Measurements from ENCODE around the gene LRRC38. TPM values are rescaled to one million over a fixed set of nuclear protein-coding genes. Genes with fewer than 3 reads are reported as not detected.

The LRRC38 gene
- total RNA-seq, 1 donor from 2014 or later = not detected

GRCh38 chr1:13549521-13549920 is 35.7 kb upstream of the LRRC38 start:
- Histone ChIP-seq H3K4me3 (ENCODE audit: low read depth, low read length) (no peak overlapping the region), H3K36me3 (ENCODE audit: control insufficient read depth, insufficient read depth, low read length) (no peaks in the 10 kb centered on the region), H3K27me3 (ENCODE audit: control insufficient read depth, insufficient read depth, low read length) (no peaks in the 10 kb centered on the region)
- DNase-seq (ENCODE audit: low read depth) = no peak
- no peak for TF ChIP-seq CTCF (IDR thresholded peaks at IDR 0.05; ENCODE audit: insufficient read depth, low read length, severe bottlenecking)
- FAIRE-seq = no peak

- no peaks in the 10 kb centered on the region for H3K36me3 ChIP-seq (ENCODE audit: control insufficient read depth, insufficient read depth, low read length)
- FAIRE-seq (no peak), DNase-seq (ENCODE audit: low read depth) (no peak)
- no peak overlapping the region for H3K4me3 ChIP-seq (ENCODE audit: low read depth, low read length)
- no peak for TF ChIP-seq CTCF (IDR thresholded peaks at IDR 0.05; ENCODE audit: insufficient read depth, low read length, severe bottlenecking)
- H3K27me3 ChIP-seq (ENCODE audit: control insufficient read depth, insufficient read depth, low read length) = no peaks in the 10 kb centered on the region
These were observed 35.2 kb upstream of the LRRC38 start for GRCh38 chr1:13549021-13549420.

- H3K36me3 ChIP-seq (ENCODE audit: control insufficient read depth, insufficient read depth, low read length) = no peaks in the 10 kb centered on the region
- DNase-seq (ENCODE audit: low read depth) = no peak
- no peak for TF ChIP-seq CTCF (IDR thresholded peaks at IDR 0.05; ENCODE audit: insufficient read depth, low read length, severe bottlenecking)
- no peak overlapping the region for H3K4me3 ChIP-seq (ENCODE audit: low read depth, low read length)
- no peak for FAIRE-seq
- H3K27me3 ChIP-seq (ENCODE audit: control insufficient read depth, insufficient read depth, low read length) = no peaks in the 10 kb centered on the region
These were observed 34.5 kb upstream of the LRRC38 start for GRCh38 chr1:13548281-13548680.

GRCh38 chr1:13546791-13547190 is 33.0 kb upstream of the LRRC38 start:
- Histone ChIP-seq H3K4me3 (ENCODE audit: low read depth, low read length) (no peak overlapping the region), H3K27me3 (ENCODE audit: control insufficient read depth, insufficient read depth, low read length) (no peaks in the 10 kb centered on the region), H3K36me3 (ENCODE audit: control insufficient read depth, insufficient read depth, low read length) (no peaks in the 10 kb centered on the region)
- no peak for TF ChIP-seq CTCF (IDR thresholded peaks at IDR 0.05; ENCODE audit: insufficient read depth, low read length, severe bottlenecking)
- peak; percentile 58 for FAIRE-seq
- DNase-seq (ENCODE audit: low read depth) = no peak

GRCh38 chr1:13544221-13544556 is 30.4 kb upstream of the LRRC38 start:
- no peaks in the 10 kb centered on the region for H3K27me3 ChIP-seq (ENCODE audit: control insufficient read depth, insufficient read depth, low read length)
- TF ChIP-seq CTCF (IDR thresholded peaks at IDR 0.05; ENCODE audit: insufficient read depth, low read length, severe bottlenecking) = no peak

GRCh38 chr1:13543451-13544220 is 29.8 kb upstream of the LRRC38 start:
- FAIRE-seq (peak; percentile 32), DNase-seq (ENCODE audit: low read depth) (peak; percentile 22)
- Histone ChIP-seq H3K4me3 (ENCODE audit: low read depth, low read length) (no peak overlapping the region), H3K27me3 (ENCODE audit: control insufficient read depth, insufficient read depth, low read length) (no peaks in the 10 kb centered on the region), H3K36me3 (ENCODE audit: control insufficient read depth, insufficient read depth, low read length) (no peaks in the 10 kb centered on the region)
- TF ChIP-seq CTCF (IDR thresholded peaks at IDR 0.05; ENCODE audit: insufficient read depth, low read length, severe bottlenecking) = peak; percentile 76

More at GRCh38 chr1:13544221-13544556, 30.4 kb upstream of the LRRC38 start:
- no peak for FAIRE-seq
- Histone ChIP-seq H3K36me3 (ENCODE audit: control insufficient read depth, insufficient read depth, low read length) (no peaks in the 10 kb centered on the region), H3K4me3 (ENCODE audit: low read depth, low read length) (no peak overlapping the region)
- DNase-seq (ENCODE audit: low read depth) = no peak

Data from bronchial epithelial cell (primary cell).